NCI-H345 (cell line): ENCODE measurements around the gene OBP2A.
"Not testable (repeated sequence)": the region's sequence is repeated elsewhere in the genome, so short reads cannot be mapped to it uniquely, and the experiment has no call there.

Source experiments
- DNase-seq: peaks from one replicate; lab custom pipeline; 2025; lab: John Stamatoyannopoulos, UW

OBP2A gene

GRCh38 chr9:135512241-135512603, 33.7 kb upstream of the OBP2A start:
- DNase-seq, result no peak

GRCh38 chr9:135512904-135513303, 33.0 kb upstream of the OBP2A start:
- no peak for DNase-seq

GRCh38 chr9:135513351-135513846, 32.5 kb upstream of the OBP2A start:
- DNase-seq, result no peak

- not testable (repeated sequence) for DNase-seq
Measured at GRCh38 chr9:135513906-135514305, 32.0 kb upstream of the OBP2A start.

- no peak for DNase-seq
Measured at GRCh38 chr9:135514342-135515082, 31.4 kb upstream of the OBP2A start.

GRCh38 chr9:135515083-135515951, 30.6 kb upstream of the OBP2A start:
- DNase-seq, result no peak

- DNase-seq, result no peak
Measured at GRCh38 chr9:135516132-135516860, 29.6 kb upstream of the OBP2A start.

GRCh38 chr9:135517407-135517822, 28.5 kb upstream of the OBP2A start:
- no peak for DNase-seq

- no peak for DNase-seq
Measured at GRCh38 chr9:135519179-135519971, 26.6 kb upstream of the OBP2A start.

GRCh38 chr9:135520916-135521607, 24.9 kb upstream of the OBP2A start, which contains the start of gene LCN1:
Gene LCN1 (plus strand): TSS chr9:135521440. CDS start chr9:135521498, 58 bp downstream.
- no peak for DNase-seq

- DNase-seq, result no peak
Measured at GRCh38 chr9:135521608-135522095, 24.3 kb upstream of the OBP2A start.

GRCh38 chr9:135522137-135522877, 23.6 kb upstream of the OBP2A start:
- no peak for DNase-seq

- no peak for DNase-seq
Measured at GRCh38 chr9:135522931-135523330, 23.0 kb upstream of the OBP2A start.

GRCh38 chr9:135523521-135524129, 22.3 kb upstream of the OBP2A start:
- DNase-seq, result no peak

GRCh38 chr9:135524130-135524861, 21.6 kb upstream of the OBP2A start:
- DNase-seq, result no peak

- DNase-seq, result no peak
Measured at GRCh38 chr9:135525241-135526088, 20.5 kb upstream of the OBP2A start.

- no peak for DNase-seq
Measured at GRCh38 chr9:135526089-135526729, 19.7 kb upstream of the OBP2A start.
